GM12801 (cell line): ENCODE results near the gene C1QA.

Experiments used
- TF ChIP-seq, protein P1 (sequence below): IDR thresholded peaks from one replicate; pipeline ENCODE4 v1.5.1; 2011; ENCODE audit warnings: control low read depth; ENCODE audit not compliant: insufficient read length; ENCODE audit errors: extremely low read depth

Gene C1QA, protein sequence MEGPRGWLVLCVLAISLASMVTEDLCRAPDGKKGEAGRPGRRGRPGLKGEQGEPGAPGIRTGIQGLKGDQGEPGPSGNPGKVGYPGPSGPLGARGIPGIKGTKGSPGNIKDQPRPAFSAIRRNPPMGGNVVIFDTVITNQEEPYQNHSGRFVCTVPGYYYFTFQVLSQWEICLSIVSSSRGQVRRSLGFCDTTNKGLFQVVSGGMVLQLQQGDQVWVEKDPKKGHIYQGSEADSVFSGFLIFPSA

DNA sequence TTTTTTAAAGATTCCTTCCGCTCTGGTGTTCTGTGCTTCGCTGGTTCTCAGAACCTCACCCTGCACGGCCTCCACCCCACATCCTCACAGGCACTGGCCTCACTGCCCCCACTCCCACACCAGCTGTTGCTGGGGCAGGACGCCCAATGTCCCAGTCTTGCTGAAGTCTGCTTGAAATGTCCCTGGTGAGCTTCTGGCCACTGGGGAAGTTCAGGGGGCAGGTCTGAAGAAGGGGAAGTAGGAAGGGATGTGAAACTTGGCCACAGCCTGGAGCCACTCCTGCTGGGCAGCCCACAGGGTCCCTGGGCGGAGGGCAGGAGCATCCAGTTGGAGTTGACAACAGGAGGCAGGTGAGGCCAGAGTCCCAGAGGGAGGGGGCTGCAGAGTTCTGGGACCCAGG, at the start of gene C1QA:
Gene C1QA (plus strand): TSS at position 276 of the 400 bp plus-strand sequence. CDS start 989 bp downstream, outside the sequence.
- TF ChIP-seq, protein P1, sequence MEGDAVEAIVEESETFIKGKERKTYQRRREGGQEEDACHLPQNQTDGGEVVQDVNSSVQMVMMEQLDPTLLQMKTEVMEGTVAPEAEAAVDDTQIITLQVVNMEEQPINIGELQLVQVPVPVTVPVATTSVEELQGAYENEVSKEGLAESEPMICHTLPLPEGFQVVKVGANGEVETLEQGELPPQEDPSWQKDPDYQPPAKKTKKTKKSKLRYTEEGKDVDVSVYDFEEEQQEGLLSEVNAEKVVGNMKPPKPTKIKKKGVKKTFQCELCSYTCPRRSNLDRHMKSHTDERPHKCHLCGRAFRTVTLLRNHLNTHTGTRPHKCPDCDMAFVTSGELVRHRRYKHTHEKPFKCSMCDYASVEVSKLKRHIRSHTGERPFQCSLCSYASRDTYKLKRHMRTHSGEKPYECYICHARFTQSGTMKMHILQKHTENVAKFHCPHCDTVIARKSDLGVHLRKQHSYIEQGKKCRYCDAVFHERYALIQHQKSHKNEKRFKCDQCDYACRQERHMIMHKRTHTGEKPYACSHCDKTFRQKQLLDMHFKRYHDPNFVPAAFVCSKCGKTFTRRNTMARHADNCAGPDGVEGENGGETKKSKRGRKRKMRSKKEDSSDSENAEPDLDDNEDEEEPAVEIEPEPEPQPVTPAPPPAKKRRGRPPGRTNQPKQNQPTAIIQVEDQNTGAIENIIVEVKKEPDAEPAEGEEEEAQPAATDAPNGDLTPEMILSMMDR = no peak

DNA sequence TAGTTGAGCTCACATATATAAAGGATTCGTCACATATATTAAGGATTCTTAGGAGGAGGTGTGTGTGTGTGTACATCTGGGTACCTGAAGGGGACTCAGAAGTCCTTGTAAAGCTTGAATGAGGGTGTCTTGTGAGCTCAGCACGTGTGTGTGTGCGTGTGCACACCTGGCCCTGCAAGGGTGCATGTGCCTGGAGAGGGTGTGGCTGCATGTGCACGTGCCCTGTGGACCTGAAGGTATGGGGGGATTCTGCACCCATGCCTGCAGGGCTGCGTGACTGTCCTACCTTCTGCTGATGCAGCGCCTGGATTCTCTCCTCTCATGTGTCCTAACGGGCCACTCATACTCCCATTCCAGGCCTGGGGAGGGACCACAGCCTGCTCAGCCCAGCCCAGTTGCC, 49.2 kb upstream of the C1QA start:
- TF ChIP-seq, protein P1 = no peak

DNA sequence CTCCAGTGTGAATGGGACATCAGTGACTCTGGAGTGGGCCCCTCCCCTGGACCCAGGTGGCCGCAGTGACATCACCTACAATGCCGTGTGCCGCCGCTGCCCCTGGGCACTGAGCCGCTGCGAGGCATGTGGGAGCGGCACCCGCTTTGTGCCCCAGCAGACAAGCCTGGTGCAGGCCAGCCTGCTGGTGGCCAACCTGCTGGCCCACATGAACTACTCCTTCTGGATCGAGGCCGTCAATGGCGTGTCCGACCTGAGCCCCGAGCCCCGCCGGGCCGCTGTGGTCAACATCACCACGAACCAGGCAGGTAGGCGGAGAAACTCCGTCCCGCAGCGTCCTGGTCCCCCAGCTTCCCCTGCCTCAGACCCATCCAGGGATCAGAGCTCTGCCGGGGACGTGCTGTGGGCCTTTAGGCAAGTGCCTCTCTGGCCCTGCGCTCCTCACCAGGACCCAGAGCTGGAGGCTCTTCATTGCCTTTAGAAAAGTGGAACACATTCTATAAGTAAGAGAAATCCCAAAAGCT, 47.5 kb upstream of the C1QA start:
- TF ChIP-seq, protein P1 = no peak

DNA sequence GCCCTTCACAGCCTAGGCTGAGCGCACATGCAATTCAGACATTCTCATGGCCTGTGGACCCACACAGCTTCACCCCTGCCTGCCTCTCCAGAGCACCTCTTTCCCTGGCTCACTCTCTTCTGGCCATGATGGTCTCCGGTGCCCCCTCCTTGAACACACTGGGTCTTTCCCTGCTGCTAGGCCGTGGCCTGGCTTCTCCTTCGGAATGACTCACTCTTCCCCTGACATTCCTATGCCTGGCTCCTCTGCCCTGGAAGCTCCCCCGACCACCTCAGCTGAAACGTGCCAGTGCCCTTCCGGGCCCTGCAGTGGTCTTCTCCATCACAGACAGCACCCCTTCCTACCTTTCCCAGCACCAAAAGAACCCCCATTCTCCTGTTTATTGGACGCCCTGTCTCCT, 44.9 kb upstream of the C1QA start:
- TF ChIP-seq, protein P1 = no peak

DNA sequence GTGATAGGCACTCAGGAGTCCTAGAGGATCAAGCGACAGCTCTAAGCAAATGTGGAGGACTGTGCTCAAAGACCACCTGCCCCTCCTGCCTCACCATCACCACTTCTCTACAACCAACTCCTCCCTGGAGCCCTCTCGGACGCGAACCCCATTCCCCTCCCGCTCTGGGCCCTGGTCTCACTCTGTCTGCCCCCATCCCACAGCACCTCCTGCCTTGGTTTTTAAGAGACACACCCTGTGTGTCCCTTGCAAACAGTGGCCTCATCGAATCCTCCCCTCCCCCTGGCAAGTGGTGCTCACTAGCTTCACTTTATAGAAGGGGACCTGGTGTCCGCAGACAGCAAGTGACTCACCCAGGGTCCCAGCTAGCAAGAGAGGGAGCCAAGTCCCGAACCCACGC, 44.4 kb upstream of the C1QA start:
- TF ChIP-seq, protein P1 = no peak

DNA sequence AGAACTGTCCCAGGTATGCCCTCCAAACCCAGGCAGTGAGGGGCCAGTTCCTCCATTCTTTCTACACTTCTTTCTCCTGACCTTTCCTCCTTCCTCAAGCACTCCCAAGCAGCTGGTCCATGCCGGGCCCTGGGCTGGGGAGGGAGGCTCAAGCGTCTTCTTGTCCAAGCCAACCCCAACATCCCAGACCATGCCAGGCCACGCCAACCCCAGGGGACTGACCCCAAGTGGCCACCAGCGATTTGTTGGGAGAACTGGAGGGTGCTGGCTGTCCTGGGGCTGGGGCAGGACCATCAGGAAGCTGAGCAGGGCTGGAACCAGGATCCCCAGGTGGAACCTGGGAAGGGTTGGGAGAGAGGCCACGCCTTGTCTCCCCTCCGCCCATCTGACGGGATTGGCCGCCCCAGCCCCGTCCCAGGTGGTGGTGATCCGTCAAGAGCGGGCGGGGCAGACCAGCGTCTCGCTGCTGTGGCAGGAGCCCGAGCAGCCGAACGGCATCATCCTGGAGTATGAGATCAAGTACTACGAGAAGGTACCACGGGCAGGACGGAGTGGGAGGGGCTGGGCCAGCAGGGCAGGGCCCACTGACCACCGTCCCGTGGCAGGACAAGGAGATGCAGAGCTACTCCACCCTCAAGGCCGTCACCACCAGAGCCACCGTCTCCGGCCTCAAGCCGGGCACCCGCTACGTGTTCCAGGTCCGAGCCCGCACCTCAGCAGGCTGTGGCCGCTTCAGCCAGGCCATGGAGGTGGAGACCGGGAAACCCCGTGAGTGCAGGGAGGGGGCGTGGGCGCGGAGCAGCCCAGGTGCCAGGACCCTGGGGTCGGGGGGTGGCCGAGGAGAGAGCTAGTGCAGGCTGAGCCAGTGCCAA, 43.3 kb upstream of the C1QA start:
- TF ChIP-seq, protein P1 = no peak

DNA sequence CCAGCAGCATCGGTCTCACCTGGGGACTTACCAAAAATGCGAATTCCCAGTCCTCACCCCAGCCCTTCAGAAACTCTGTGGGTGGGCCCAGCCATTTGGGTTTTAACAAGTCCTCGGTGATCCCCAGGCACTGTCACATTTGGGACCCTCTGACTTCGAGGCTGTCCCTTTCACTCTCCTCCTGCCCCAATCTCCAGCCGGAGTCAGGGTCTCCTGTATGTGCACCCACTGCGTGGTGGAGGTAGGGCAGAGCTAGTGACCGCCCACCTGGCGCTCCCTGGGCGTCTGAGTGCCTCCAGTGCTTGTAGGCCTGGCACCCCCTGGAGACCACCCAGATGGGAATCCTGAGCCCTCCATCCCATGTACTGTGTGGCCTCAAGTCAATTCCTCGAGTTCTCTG, 42.0 kb upstream of the C1QA start:
- TF ChIP-seq, protein P1 = no peak
